HT-29 (cell line): ENCODE data around the gene KRTAP10-2. TPM values are rescaled to one million over a fixed set of nuclear protein-coding genes. Genes with fewer than 3 reads are reported as not detected.
"Not testable (repeated sequence)": the region's sequence is repeated elsewhere in the genome, so short reads cannot be mapped to it uniquely, and the experiment has no call there.

Experiments used
- DNase-seq: peaks from one replicate; pipeline ENCODE4 v3.0.0-alpha.2; 2015; ENCODE audit warnings: low spot score
- total RNA-seq: library from RNA; depleted of rRNA; stranded (reverse); fragments of >200 nt; shearing (Covaris generic); gene quantifications from 2 replicates; pipeline ENCODE4 v1.2.3, GENCODE V29; 2014

KRTAP10-2 gene
- total RNA-seq, 1 experiment from 2014 or later = not detected

GRCh38 chr21:44568261-44568660, 17.0 kb upstream of the KRTAP10-2 start:
- no peak for DNase-seq

GRCh38 chr21:44567481-44568171, 16.3 kb upstream of the KRTAP10-2 start:
- no peak for DNase-seq

- DNase-seq = no peak
Observed at GRCh38 chr21:44566403-44566802, 15.1 kb upstream of the KRTAP10-2 start.

GRCh38 chr21:44564886-44565598, 13.7 kb upstream of the KRTAP10-2 start:
- DNase-seq = no peak

GRCh38 chr21:44564099-44564498, 12.8 kb upstream of the KRTAP10-2 start:
- no peak for DNase-seq

GRCh38 chr21:44558695-44559094, 7.4 kb upstream of the KRTAP10-2 start, which contains the start of gene KRTAP10-3:
Gene KRTAP10-3 (minus strand): TSS chr21:44558795. CDS start chr21:44558715, 80 bp downstream.
- DNase-seq = no peak

GRCh38 chr21:44558329-44558675, 7.0 kb upstream of the KRTAP10-2 start:
- not testable (repeated sequence) for DNase-seq

- DNase-seq = no peak
Observed at GRCh38 chr21:44557491-44558328, 6.4 kb upstream of the KRTAP10-2 start.

GRCh38 chr21:44556879-44557278, 5.6 kb upstream of the KRTAP10-2 start:
- DNase-seq = no peak

GRCh38 chr21:44555200-44555875, 4.0 kb upstream of the KRTAP10-2 start:
- DNase-seq = no peak

GRCh38 chr21:44552681-44553080, 1.4 kb upstream of the KRTAP10-2 start:
- DNase-seq = no peak

GRCh38 chr21:44552136-44552535, 831 bp upstream of the KRTAP10-2 start:
- no peak for DNase-seq

GRCh38 chr21:44550807-44551206, 498 bp downstream of the KRTAP10-2 start:
- DNase-seq = no peak

- not testable (repeated sequence) for DNase-seq
Observed at GRCh38 chr21:44550285-44550684, 1.0 kb downstream of the KRTAP10-2 start.

- no peak for DNase-seq
Observed at GRCh38 chr21:44549525-44550211, 1.6 kb downstream of the KRTAP10-2 start.

GRCh38 chr21:44548922-44549321, 2.4 kb downstream of the KRTAP10-2 start:
- DNase-seq = no peak

GRCh38 chr21:44548381-44548780, 2.9 kb downstream of the KRTAP10-2 start:
- DNase-seq = no peak

- no peak for DNase-seq
Observed at GRCh38 chr21:44547656-44548331, 3.5 kb downstream of the KRTAP10-2 start.

GRCh38 chr21:44544566-44544965, 6.7 kb downstream of the KRTAP10-2 start:
- DNase-seq = no peak

- no peak for DNase-seq
Observed at GRCh38 chr21:44542716-44543115, 8.6 kb downstream of the KRTAP10-2 start.
